ENCODE data around the gene NRXN3.

NRXN3 gene

GRCh38 chr14:78175412-78175811 lies 5.2 kb downstream of the NRXN3 start:
- DNase-seq = no peak

GRCh38 chr14:78178071-78178470 lies 7.9 kb downstream of the NRXN3 start:
- DNase-seq = no peak

GRCh38 chr14:78178971-78179370 lies 8.8 kb downstream of the NRXN3 start:
- no peak for DNase-seq

GRCh38 chr14:78181270-78181669 lies 11.1 kb downstream of the NRXN3 start:
- no peak for DNase-seq

GRCh38 chr14:78182722-78183121 lies 12.5 kb downstream of the NRXN3 start:
- DNase-seq = no peak

- no peak for DNase-seq
Measured at GRCh38 chr14:78184157-78184556, 14.0 kb downstream of the NRXN3 start.

- DNase-seq = no peak
Measured at GRCh38 chr14:78186277-78186676, 16.1 kb downstream of the NRXN3 start.

- DNase-seq = no peak
Measured at GRCh38 chr14:78188882-78189281, 18.7 kb downstream of the NRXN3 start.

GRCh38 chr14:78195431-78195830 lies 25.3 kb downstream of the NRXN3 start:
- DNase-seq = no peak

- no peak for DNase-seq
Measured at GRCh38 chr14:78196323-78196722, 26.1 kb downstream of the NRXN3 start.

- no peak for DNase-seq
Measured at GRCh38 chr14:78197051-78197450, 26.9 kb downstream of the NRXN3 start.

- no peak for DNase-seq
Measured at GRCh38 chr14:78202163-78202562, 32.0 kb downstream of the NRXN3 start.

GRCh38 chr14:78202976-78203375 lies 32.8 kb downstream of the NRXN3 start:
- DNase-seq = no peak

- DNase-seq = no peak
Measured at GRCh38 chr14:78207414-78207813, 37.2 kb downstream of the NRXN3 start.

GRCh38 chr14:78220273-78220672 lies 50.1 kb downstream of the NRXN3 start:
- no peak for DNase-seq

- DNase-seq = no peak
Measured at GRCh38 chr14:78222746-78223145, 52.6 kb downstream of the NRXN3 start.

- DNase-seq = no peak
Measured at GRCh38 chr14:78227248-78228077, 57.3 kb downstream of the NRXN3 start.

- DNase-seq = no peak
Measured at GRCh38 chr14:78228702-78229327, 58.6 kb downstream of the NRXN3 start.

GRCh38 chr14:78232231-78233000 lies 62.2 kb downstream of the NRXN3 start:
- DNase-seq = no peak

- no peak for DNase-seq
Measured at GRCh38 chr14:78238141-78238540, 68.0 kb downstream of the NRXN3 start.

- DNase-seq = no peak
Measured at GRCh38 chr14:78240567-78240966, 70.4 kb downstream of the NRXN3 start.

GRCh38 chr14:78242086-78242485 lies 71.9 kb downstream of the NRXN3 start:
- DNase-seq = no peak

- DNase-seq = no peak
Measured at GRCh38 chr14:78243187-78243586, 73.0 kb downstream of the NRXN3 start.

GRCh38 chr14:78245238-78245637 lies 75.1 kb downstream of the NRXN3 start:
- no peak for DNase-seq
